Measurements from ENCODE around the gene KRTAP1-5. TPM values are rescaled to one million over a fixed set of nuclear protein-coding genes. Genes with fewer than 3 reads are reported as not detected.
"Not testable (repeated sequence)": the region's sequence is repeated elsewhere in the genome, so short reads cannot be mapped to it uniquely, and the experiment has no call there.

KRTAP1-5 gene
- total and polyA plus RNA-seq, 8 donors: not detected

DNA sequence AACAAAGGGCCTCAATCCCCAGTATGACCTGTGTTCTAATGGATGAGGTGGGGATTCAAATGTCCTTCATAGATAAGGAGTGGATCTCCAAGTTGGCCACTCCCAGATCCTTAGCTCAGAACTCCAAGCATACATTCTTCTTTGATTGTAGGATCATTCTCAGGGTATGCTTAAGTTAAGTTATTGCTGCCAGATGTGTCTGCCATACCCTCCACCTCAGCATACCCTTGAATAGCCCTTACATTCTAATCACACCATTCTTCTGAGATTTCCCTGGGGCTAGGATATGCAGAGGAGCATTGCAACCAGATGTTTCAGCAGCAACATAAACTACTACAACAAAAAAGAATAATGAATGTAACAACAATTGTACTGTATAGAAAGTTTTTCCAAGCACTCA is 40.3 kb upstream of the KRTAP1-5 start:
- Histone ChIP-seq H3K9me3 (no peaks in the 10 kb centered on the region), H3K4me3 (no peak overlapping the region), H3K4me1 (no peaks in the 10 kb centered on the region), H3K27ac (no peak overlapping the region), H3K36me3 (no peaks in the 10 kb centered on the region), H3K27me3 (no peaks in the 10 kb centered on the region)
- TF ChIP-seq, protein P1, sequence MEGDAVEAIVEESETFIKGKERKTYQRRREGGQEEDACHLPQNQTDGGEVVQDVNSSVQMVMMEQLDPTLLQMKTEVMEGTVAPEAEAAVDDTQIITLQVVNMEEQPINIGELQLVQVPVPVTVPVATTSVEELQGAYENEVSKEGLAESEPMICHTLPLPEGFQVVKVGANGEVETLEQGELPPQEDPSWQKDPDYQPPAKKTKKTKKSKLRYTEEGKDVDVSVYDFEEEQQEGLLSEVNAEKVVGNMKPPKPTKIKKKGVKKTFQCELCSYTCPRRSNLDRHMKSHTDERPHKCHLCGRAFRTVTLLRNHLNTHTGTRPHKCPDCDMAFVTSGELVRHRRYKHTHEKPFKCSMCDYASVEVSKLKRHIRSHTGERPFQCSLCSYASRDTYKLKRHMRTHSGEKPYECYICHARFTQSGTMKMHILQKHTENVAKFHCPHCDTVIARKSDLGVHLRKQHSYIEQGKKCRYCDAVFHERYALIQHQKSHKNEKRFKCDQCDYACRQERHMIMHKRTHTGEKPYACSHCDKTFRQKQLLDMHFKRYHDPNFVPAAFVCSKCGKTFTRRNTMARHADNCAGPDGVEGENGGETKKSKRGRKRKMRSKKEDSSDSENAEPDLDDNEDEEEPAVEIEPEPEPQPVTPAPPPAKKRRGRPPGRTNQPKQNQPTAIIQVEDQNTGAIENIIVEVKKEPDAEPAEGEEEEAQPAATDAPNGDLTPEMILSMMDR (IDR thresholded peaks at IDR 0.05): no peak
- no peak for DNase-seq
- intact Hi-C loops (cut with DNase I): no loop called here
- ATAC-seq: no peak

DNA sequence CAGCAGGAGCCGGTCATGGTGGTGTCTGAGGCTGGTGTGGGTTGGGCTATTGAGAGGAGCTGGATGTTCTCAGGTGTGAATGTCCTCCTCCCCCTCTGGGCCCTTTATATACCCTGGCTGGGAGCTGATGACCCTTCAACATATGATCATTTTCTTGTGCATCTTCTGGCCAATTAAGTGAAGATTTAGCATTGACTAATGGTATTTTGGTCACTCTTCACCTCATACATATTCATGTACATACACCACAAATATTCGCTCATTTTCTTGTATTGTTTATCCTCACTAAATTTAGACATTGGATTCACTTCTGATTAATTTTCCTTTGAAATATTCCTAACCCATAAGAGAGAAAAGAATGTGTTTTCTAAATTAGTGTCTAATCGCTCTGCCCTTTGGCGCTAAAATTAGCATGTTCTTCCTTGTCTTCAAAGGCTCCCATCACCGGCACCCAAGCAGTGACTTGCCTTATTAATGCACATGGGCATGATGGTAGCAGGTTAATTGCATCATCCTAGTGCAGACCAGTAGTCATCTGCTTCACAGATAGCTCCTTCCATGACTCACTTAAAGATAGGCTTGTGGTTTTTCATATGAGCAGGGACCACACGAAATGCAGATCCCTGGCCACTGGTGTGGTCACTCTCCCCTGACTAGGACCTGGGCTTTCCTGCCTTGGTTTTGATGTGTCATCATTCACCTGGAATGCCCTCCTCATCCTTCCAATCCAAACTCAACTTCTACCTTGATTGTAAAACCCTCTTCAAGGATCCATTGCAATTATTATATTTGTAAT is 39.0 kb upstream of the KRTAP1-5 start, which contains the start of gene KRTAP2-4:
TSS of gene KRTAP2-4 (minus strand) at position 51 of the 796 bp plus-strand sequence. CDS start at position 17, 34 bp downstream.
- intact Hi-C loops (cut with DNase I): no loop called here
- DNase-seq: no peak

DNA sequence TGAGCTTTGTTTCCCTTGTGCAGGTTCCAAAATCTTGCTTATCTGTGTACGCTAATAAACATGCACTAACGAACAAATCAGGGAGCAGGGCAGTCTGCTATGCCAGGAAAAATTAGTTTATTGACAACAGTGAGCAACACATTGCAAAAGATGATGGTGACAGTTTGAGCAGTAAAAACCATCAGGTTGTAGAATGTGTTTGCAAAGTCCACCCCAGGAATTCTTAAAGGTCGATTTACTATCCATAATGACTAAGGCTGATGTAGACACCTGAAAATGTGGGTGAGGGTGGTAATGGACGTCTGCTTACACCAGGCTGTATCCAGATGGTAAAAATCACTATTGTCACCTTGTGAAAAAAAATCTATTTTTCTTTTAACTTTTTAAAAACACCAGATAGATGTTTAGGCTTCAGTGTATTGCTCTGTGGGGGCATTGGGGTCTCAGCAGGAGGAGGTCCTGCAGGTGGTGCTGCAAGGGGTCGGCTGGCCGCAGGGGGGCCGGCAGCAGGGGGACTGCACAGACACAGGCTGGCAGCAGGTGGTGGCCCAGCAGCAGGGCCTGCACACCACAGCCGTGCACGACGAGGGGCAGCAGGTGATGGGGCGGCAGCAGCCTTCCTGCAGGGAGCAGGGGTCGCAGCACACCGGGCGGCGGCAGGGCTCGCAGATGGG is 38.1 kb upstream of the KRTAP1-5 start:
- H3K9me3 ChIP-seq; H3K36me3 ChIP-seq; H3K27me3 ChIP-seq; H3K4me3 ChIP-seq; DNase-seq; intact Hi-C loops (cut with DNase I); ATAC-seq; H3K27ac ChIP-seq; H3K4me1 ChIP-seq: not testable (repeated sequence)

More for the DNA sequence above, 39.0 kb upstream of the KRTAP1-5 start, which contains the start of gene KRTAP2-4:
- H3K4me1 ChIP-seq: no peaks in the 10 kb centered on the region
- H3K36me3 ChIP-seq: no peaks in the 10 kb centered on the region
- TF ChIP-seq, protein P1 (IDR thresholded peaks at IDR 0.05): no peak
- H3K27me3 ChIP-seq: no peaks in the 10 kb centered on the region
- H3K27ac ChIP-seq: no peak within 1 kb of the TSS
- H3K4me3 ChIP-seq: no peak within 1 kb of the TSS
- H3K9me3 ChIP-seq: no peaks in the 10 kb centered on the region
- no peak for ATAC-seq

DNA sequence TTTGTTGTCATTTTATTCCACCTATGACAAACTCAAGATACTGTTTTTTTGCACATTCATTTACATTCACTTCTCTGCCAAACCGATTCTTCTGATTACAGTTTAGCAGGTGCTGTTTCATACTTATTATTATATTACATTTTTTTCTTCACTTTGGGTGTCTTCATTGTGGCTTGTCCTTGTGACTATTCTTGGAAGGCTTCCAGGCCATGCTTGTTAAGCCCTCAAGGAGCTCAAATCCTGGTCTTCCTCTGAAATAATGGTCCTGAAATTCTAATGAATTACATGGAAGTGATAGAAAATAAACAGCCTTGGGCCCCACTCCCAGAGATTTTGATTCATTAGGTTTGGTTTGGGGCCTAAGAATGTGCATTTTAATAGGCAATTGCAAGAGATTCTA is 37.3 kb upstream of the KRTAP1-5 start:
- Histone ChIP-seq H3K4me1 (no peaks in the 10 kb centered on the region), H3K9me3 (no peaks in the 10 kb centered on the region), H3K27ac (no peak overlapping the region), H3K4me3 (no peak overlapping the region), H3K36me3 (no peaks in the 10 kb centered on the region), H3K27me3 (peaks cover 0 to 11% of the 10 kb centered on the region in 2 donors)
- no peak for DNase-seq
- ATAC-seq: no peak
- intact Hi-C loops (cut with DNase I): no loop called here
- TF ChIP-seq, protein P1 (IDR thresholded peaks at IDR 0.05): no peak

DNA sequence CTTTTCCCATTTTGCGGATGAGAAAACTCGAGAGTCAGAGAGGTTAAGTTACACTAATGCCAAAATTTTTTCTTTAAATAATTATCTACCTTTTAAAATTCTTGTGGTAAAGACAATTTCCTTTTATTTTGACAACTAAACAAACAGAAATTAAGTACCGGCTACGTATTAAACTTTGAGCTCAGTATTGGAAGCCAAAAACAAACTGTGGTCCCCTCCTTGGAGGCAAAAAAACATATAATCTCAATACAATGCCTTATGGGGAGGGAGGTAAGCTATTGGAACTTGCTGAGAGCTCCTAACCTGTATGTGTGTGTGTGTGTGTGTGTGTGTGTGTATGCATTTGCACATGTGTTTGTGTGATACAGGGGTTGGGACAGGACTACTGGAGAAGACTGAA is 36.4 kb upstream of the KRTAP1-5 start:
- no peak for DNase-seq
- H3K27ac ChIP-seq: no peak overlapping the region
- TF ChIP-seq, protein P1 (IDR thresholded peaks at IDR 0.05): no peak
- H3K36me3 ChIP-seq: no peaks in the 10 kb centered on the region
- H3K4me3 ChIP-seq: no peak overlapping the region
- no peak for ATAC-seq
- intact Hi-C loops (cut with DNase I): no loop called here
- no peaks in the 10 kb centered on the region for H3K4me1 ChIP-seq
- peaks cover 0 to 20% of the 10 kb centered on the region in 2 donors for H3K27me3 ChIP-seq
- H3K9me3 ChIP-seq: no peaks in the 10 kb centered on the region
